Measurements from ENCODE around the gene SCUBE2.

- TF ChIP-seq RCOR1 (IDR thresholded peaks at IDR 0.05; ENCODE audit: low read depth, low read length) (no peak), CTCF (IDR thresholded peaks at IDR 0.05) (no peak), USF2 (IDR thresholded peaks at IDR 0.05) (no peak), CHD4 (IDR thresholded peaks at IDR 0.05; ENCODE audit: borderline replicate concordance) (no peak), ZFP36 (IDR thresholded peaks at IDR 0.05; ENCODE audit: borderline replicate concordance, partially characterized antibody) (no peak)
Observed at GRCh38 chr11:8998017-8998416, 93.4 kb downstream of the SCUBE2 start.

All from A549 (cell line).